ENCODE results near the gene TRPC4AP.
A peak's percentile ranks its signal among the peaks of the same experiment; 100 is the strongest.

TRPC4AP gene

GRCh38 chr20:35023624-35024023 lies 69.0 kb downstream of the TRPC4AP start:
- H3K36me3 Mint-ChIP-seq, result peaks cover 32% of the 10 kb centered on the region
- H3K27me3 Mint-ChIP-seq, result no peaks in the 10 kb centered on the region
- H3K4me3 Mint-ChIP-seq, result no peak overlapping the region
- no peak for DNase-seq
- H3K27ac Mint-ChIP-seq, result no peak overlapping the region
- H3K4me1 Mint-ChIP-seq, result no peaks in the 10 kb centered on the region
- H3K9me3 Mint-ChIP-seq, result no peaks in the 10 kb centered on the region
- CTCF ChIA-PET, result no interaction called here

GRCh38 chr20:35021831-35022230 lies 70.8 kb downstream of the TRPC4AP start:
- Mint-ChIP-seq H3K4me1 (no peaks in the 10 kb centered on the region), H3K36me3 (peaks cover 22% of the 10 kb centered on the region), H3K4me3 (no peak overlapping the region), H3K27me3 (no peaks in the 10 kb centered on the region), H3K9me3 (no peaks in the 10 kb centered on the region), H3K27ac (no peak overlapping the region)
- DNase-seq, result no peak
- CTCF ChIA-PET, result no interaction called here

GRCh38 chr20:35021063-35021462 lies 71.5 kb downstream of the TRPC4AP start:
- Mint-ChIP-seq H3K9me3 (no peaks in the 10 kb centered on the region), H3K27me3 (no peaks in the 10 kb centered on the region), H3K4me1 (no peaks in the 10 kb centered on the region), H3K4me3 (no peak overlapping the region), H3K36me3 (peaks cover 21% of the 10 kb centered on the region), H3K27ac (no peak overlapping the region)
- DNase-seq, result no peak
- CTCF ChIA-PET, result no interaction called here

GRCh38 chr20:35020108-35020928 lies 72.3 kb downstream of the TRPC4AP start:
- H3K9me3 Mint-ChIP-seq, result no peaks in the 10 kb centered on the region
- H3K27me3 Mint-ChIP-seq, result no peaks in the 10 kb centered on the region
- no peaks in the 10 kb centered on the region for H3K4me1 Mint-ChIP-seq
- H3K36me3 Mint-ChIP-seq, result peaks cover 21% of the 10 kb centered on the region
- H3K27ac Mint-ChIP-seq, result no peak overlapping the region
- H3K4me3 Mint-ChIP-seq, result no peak overlapping the region
- CTCF ChIA-PET, result no interaction called here
- no peak for DNase-seq

- Mint-ChIP-seq H3K4me3 (no peak overlapping the region), H3K27me3 (no peaks in the 10 kb centered on the region), H3K36me3 (peaks cover 27% of the 10 kb centered on the region), H3K9me3 (no peaks in the 10 kb centered on the region), H3K27ac (no peak overlapping the region), H3K4me1 (no peaks in the 10 kb centered on the region)
- CTCF ChIA-PET, result no interaction called here
- DNase-seq, result no peak
Observed at GRCh38 chr20:35018590-35019371, 73.8 kb downstream of the TRPC4AP start.

- Mint-ChIP-seq H3K4me1 (no peaks in the 10 kb centered on the region), H3K4me3 (no peak overlapping the region), H3K27ac (no peak overlapping the region), H3K9me3 (no peaks in the 10 kb centered on the region), H3K27me3 (no peaks in the 10 kb centered on the region), H3K36me3 (peaks cover 37% of the 10 kb centered on the region)
- CTCF ChIA-PET, result no interaction called here
- DNase-seq, result no peak
Observed at GRCh38 chr20:35017099-35017835, 75.3 kb downstream of the TRPC4AP start.

GRCh38 chr20:35015863-35016193 lies 76.8 kb downstream of the TRPC4AP start:
- Mint-ChIP-seq H3K27ac (no peak overlapping the region), H3K9me3 (no peaks in the 10 kb centered on the region), H3K4me3 (no peak overlapping the region), H3K36me3 (peaks cover 47% of the 10 kb centered on the region), H3K4me1 (no peaks in the 10 kb centered on the region), H3K27me3 (no peaks in the 10 kb centered on the region)
- DNase-seq, result no peak
- CTCF ChIA-PET, result no interaction called here

GRCh38 chr20:35014537-35014936 lies 78.1 kb downstream of the TRPC4AP start:
- Mint-ChIP-seq H3K9me3 (no peaks in the 10 kb centered on the region), H3K36me3 (peaks cover 55% of the 10 kb centered on the region), H3K27me3 (no peaks in the 10 kb centered on the region), H3K4me3 (no peak overlapping the region), H3K4me1 (peaks cover 4% of the 10 kb centered on the region), H3K27ac (no peak overlapping the region)
- CTCF ChIA-PET, result no interaction called here
- DNase-seq, result no peak

GRCh38 chr20:35013421-35014411 lies 78.9 kb downstream of the TRPC4AP start:
- no peak for DNase-seq
- CTCF ChIA-PET, result no interaction called here
- no peaks in the 10 kb centered on the region for H3K27me3 Mint-ChIP-seq
- H3K4me3 Mint-ChIP-seq, result no peak overlapping the region
- no peak overlapping the region for H3K27ac Mint-ChIP-seq
- H3K9me3 Mint-ChIP-seq, result no peaks in the 10 kb centered on the region
- H3K36me3 Mint-ChIP-seq, result peaks cover 60% of the 10 kb centered on the region
- peaks cover 4% of the 10 kb centered on the region for H3K4me1 Mint-ChIP-seq

DNA sequence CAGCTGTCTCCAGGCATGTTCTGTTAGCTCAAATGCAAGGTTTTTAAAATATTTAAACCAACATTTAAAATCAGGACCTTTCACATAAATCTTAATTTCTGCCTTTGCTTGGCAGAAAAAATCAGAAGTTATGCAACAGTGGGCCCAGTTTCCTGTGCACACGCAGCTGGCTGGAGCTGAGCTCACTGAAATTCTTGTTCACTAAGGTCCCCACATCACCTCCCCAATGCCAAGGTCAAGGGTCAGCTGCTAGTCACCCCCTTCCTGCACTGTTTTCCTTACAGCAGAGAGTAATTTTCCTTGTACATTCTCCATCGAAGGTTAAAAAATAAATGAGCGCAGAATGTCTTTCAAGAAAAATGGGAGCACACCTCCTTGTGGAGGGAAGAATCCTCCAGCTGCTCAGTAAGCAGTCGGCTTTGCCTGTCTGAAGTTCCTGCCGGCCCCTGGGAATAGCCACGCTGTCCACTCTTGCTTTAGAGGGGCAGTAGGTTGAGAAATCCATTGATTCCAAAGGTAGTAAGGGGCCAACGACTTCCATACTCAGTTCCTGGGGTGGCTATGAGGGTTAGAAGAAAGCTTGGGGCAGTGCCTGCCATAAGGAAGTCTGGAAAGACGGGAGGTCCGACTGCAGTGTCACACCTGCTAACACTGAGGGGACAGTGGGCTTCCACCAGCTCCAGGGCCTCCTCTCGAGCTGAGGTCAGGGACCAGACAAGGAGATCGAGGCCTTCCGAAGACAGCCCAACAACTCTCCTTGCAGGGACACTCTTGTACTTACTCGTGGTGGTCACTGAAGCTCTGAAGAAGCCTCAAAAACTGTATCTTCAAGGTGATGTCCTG lies 80.2 kb downstream of the TRPC4AP start:
- H3K4me3 Mint-ChIP-seq, result no peak overlapping the region
- CTCF ChIA-PET, result interaction anchor here (0.6 to 1.6 kb wide), 2 partner anchors 67 to 243 kb away, joined by 3 read pairs; no protein-coding TSS in a partner anchor
- peaks cover 4% of the 10 kb centered on the region for H3K4me1 Mint-ChIP-seq
- no peaks in the 10 kb centered on the region for H3K9me3 Mint-ChIP-seq
- DNase-seq, result no peak
- no peak overlapping the region for H3K27ac Mint-ChIP-seq
- no peaks in the 10 kb centered on the region for H3K27me3 Mint-ChIP-seq
- H3K36me3 Mint-ChIP-seq, result peaks cover 66% of the 10 kb centered on the region

DNA sequence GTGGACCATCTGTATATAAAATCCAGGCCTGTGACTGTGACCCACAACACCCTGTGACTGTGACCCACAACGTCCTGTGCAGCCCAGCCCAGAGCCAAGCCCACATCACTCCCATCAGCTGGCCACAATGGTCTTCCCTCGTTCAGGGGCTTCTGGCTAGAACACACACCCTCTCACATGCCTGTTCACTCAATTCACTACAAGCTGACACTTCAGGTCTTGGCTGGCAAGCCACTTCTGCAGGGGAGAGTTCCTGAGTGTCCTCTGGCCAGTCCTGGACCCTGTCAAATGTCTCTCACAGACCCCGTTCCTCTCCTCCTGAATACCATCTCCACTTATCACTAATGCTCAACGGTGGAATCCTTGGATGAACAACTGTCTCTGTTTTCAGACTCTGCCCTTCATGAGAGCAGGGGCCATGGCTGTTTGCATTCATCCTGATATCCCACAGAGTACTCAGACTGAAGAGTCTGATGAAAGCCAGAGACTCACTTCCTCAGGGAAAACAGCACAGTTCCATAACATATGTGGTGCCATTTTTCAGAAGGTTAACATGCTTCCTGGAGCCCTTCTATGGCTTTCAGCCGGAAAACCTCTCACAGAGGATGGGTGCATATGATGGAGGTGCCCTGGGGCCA lies 80.9 kb downstream of the TRPC4AP start:
- no peaks in the 10 kb centered on the region for H3K9me3 Mint-ChIP-seq
- CTCF ChIA-PET, result interaction anchor here (0.6 to 1.6 kb wide), 3 partner anchors 68 to 242 kb away, joined by 3 to 4 read pairs (median 3); no protein-coding TSS in a partner anchor
- peaks cover 66% of the 10 kb centered on the region for H3K36me3 Mint-ChIP-seq
- H3K27me3 Mint-ChIP-seq, result no peaks in the 10 kb centered on the region
- H3K4me3 Mint-ChIP-seq, result no peak overlapping the region
- H3K4me1 Mint-ChIP-seq, result peaks cover 4% of the 10 kb centered on the region
- no peak overlapping the region for H3K27ac Mint-ChIP-seq
- no peak for DNase-seq

DNA sequence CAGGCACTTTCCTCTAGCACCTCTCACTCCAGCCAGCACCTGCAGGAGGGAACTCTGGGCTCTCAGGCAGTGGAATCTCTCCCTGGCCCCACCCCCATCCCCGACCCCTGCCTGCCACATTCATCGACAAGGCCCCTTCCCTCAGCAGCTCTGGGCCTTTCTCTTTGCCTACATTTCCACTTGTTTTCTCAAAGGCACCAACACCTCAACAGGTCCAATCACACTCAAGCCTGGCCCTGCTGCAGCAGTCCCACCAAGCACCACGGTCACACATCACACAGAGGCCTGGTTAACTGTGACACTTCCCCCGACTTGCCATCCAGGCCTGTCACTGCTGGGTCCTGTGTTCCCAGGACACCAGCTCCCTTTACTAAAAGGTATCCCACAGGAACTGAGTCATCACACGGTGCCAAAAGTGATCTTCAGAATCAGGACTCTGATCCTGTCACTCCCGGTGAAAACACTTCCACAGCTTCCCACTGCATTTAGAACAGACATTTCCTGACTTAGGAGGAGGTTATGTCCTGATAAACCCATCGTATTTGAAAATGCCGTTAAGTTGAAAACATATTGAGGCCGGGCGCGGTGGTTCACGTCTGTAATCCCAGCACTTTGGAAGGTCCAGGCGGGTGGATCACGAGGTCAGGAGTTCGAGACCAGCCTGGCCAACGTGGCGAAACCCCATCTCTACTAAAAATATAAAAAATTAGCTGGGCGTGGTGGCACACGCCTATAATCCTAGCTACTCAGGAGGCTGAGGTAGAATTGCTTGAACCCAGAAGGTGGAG lies 82.0 kb downstream of the TRPC4AP start:
- CTCF ChIA-PET, result interaction anchor here (1.2 to 1.6 kb wide), 2 partner anchors 135 to 241 kb away, joined by 3 to 4 read pairs; no protein-coding TSS in a partner anchor
- Mint-ChIP-seq H3K4me1 (peaks cover 4% of the 10 kb centered on the region), H3K4me3 (no peak overlapping the region), H3K36me3 (peaks cover 66% of the 10 kb centered on the region), H3K27ac (peak overlapping the region; percentile 3), H3K9me3 (no peaks in the 10 kb centered on the region), H3K27me3 (no peaks in the 10 kb centered on the region)
- no peak for DNase-seq
